ENCODE measurements around the gene PPIP5K1. TPM values are rescaled to one million over a fixed set of nuclear protein-coding genes. Genes with fewer than 3 reads are reported as not detected.

Gene PPIP5K1
- total and polyA plus RNA-seq, 2 donors from 2014 or later, result 7.7 to 64.6 TPM

GRCh38 chr15:43484455-43484854 lies 105.6 kb downstream of the PPIP5K1 start:
- Histone ChIP-seq H3K4me3 (ENCODE audit: low read length in 3 of 3) (no peak overlapping the region), H3K36me3 (ENCODE audit: control insufficient read depth in 2 of 3, insufficient read depth in 3 of 3, low read length in 3 of 3) (peaks cover 8 to 12% (median 10%) of the 10 kb centered on the region in 3 donors), H3K27ac (ENCODE audit: low read depth in 2 of 2, low read length in 2 of 2) (no peak overlapping the region), H3K4me1 (ENCODE audit: control insufficient read depth in 2 of 3, insufficient read depth in 2 of 3, low read depth in 1 of 3, low read length in 3 of 3) (no peaks in the 10 kb centered on the region), H3K27me3 (ENCODE audit: control insufficient read depth, insufficient read depth, low read length) (no peaks in the 10 kb centered on the region), H3K9me3 (ENCODE audit: control insufficient read depth in 2 of 3, insufficient read depth in 1 of 3, low read length in 3 of 3) (no peaks in the 10 kb centered on the region), H3K9ac (ENCODE audit: low read length in 3 of 3) (no peak overlapping the region)
- intact Hi-C loops (cut with DNase I), result no loop called here
- TF ChIP-seq, protein P1, sequence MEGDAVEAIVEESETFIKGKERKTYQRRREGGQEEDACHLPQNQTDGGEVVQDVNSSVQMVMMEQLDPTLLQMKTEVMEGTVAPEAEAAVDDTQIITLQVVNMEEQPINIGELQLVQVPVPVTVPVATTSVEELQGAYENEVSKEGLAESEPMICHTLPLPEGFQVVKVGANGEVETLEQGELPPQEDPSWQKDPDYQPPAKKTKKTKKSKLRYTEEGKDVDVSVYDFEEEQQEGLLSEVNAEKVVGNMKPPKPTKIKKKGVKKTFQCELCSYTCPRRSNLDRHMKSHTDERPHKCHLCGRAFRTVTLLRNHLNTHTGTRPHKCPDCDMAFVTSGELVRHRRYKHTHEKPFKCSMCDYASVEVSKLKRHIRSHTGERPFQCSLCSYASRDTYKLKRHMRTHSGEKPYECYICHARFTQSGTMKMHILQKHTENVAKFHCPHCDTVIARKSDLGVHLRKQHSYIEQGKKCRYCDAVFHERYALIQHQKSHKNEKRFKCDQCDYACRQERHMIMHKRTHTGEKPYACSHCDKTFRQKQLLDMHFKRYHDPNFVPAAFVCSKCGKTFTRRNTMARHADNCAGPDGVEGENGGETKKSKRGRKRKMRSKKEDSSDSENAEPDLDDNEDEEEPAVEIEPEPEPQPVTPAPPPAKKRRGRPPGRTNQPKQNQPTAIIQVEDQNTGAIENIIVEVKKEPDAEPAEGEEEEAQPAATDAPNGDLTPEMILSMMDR (IDR thresholded peaks at IDR 0.05; ENCODE audit: borderline replicate concordance, extremely low read depth, insufficient read depth), result no peak
- FAIRE-seq (no peak), DNase-seq (no peak)

Other genes with a start within 250 kb of the PPIP5K1 start
- gene ZSCAN29, start 219.2 kb downstream of the PPIP5K1 start, total RNA-seq, result 22.1 TPM
- 3.2 TPM for gene ZSCAN29, start 219.2 kb downstream of the PPIP5K1 start, polyA plus RNA-seq (ENCODE audit: insufficient read depth, low read depth, low replicate concordance)
- 12.9 TPM for gene TUBGCP4, start 219.1 kb downstream of the PPIP5K1 start, total RNA-seq
- 2.7 TPM for gene TUBGCP4, start 219.1 kb downstream of the PPIP5K1 start, polyA plus RNA-seq (ENCODE audit: insufficient read depth, low read depth, low replicate concordance)
- 47.4 TPM for gene TP53BP1, start 97.1 kb downstream of the PPIP5K1 start, total RNA-seq
- 15.9 TPM for gene TP53BP1, start 97.1 kb downstream of the PPIP5K1 start, polyA plus RNA-seq (ENCODE audit: insufficient read depth, low read depth, low replicate concordance)
- gene MAP1A, start 72.6 kb downstream of the PPIP5K1 start, total RNA-seq, result 9.3 TPM
- 2.7 TPM for gene MAP1A, start 72.6 kb downstream of the PPIP5K1 start, polyA plus RNA-seq (ENCODE audit: insufficient read depth, low read depth, low replicate concordance)
- gene CKMT1B, start 3.8 kb upstream of the PPIP5K1 start, total RNA-seq, result 14.5 TPM
- 9.2 TPM for gene CKMT1B, start 3.8 kb upstream of the PPIP5K1 start, polyA plus RNA-seq (ENCODE audit: insufficient read depth, low read depth, low replicate concordance)
- gene STRC, start 28.6 kb upstream of the PPIP5K1 start, total RNA-seq, result 0.19 TPM
- 0.22 TPM for gene STRC, start 28.6 kb upstream of the PPIP5K1 start, polyA plus RNA-seq (ENCODE audit: insufficient read depth, low read depth, low replicate concordance)
- 6.5 TPM for gene CATSPER2, start 58.6 kb upstream of the PPIP5K1 start, total RNA-seq
- 1.9 TPM for gene CATSPER2, start 58.6 kb upstream of the PPIP5K1 start, polyA plus RNA-seq (ENCODE audit: insufficient read depth, low read depth, low replicate concordance)
- gene CKMT1A, start 103.7 kb upstream of the PPIP5K1 start, total RNA-seq, result 15.1 TPM
- 19.9 TPM for gene CKMT1A, start 103.7 kb upstream of the PPIP5K1 start, polyA plus RNA-seq (ENCODE audit: insufficient read depth, low read depth, low replicate concordance)
- 404 TPM for gene PDIA3, start 156.2 kb upstream of the PPIP5K1 start, total RNA-seq
- gene PDIA3, start 156.2 kb upstream of the PPIP5K1 start, polyA plus RNA-seq (ENCODE audit: insufficient read depth, low read depth, low replicate concordance), result 414 TPM
- 2.5 TPM for gene ELL3, start 186.8 kb upstream of the PPIP5K1 start, total RNA-seq
- 2.7 TPM for gene ELL3, start 186.8 kb upstream of the PPIP5K1 start, polyA plus RNA-seq (ENCODE audit: insufficient read depth, low read depth, low replicate concordance)
- gene SERF2, start 202.1 kb upstream of the PPIP5K1 start, total RNA-seq, result 788 TPM
- gene SERF2, start 202.1 kb upstream of the PPIP5K1 start, polyA plus RNA-seq (ENCODE audit: insufficient read depth, low read depth, low replicate concordance), result 2,452 TPM
- gene SERINC4, start 210.0 kb upstream of the PPIP5K1 start, total RNA-seq, result 0.13 TPM
- gene SERINC4, start 210.0 kb upstream of the PPIP5K1 start, polyA plus RNA-seq (ENCODE audit: insufficient read depth, low read depth, low replicate concordance), result 0.47 TPM
- gene HYPK, start 210.4 kb upstream of the PPIP5K1 start, total RNA-seq, result 10.2 TPM
- 7.7 TPM for gene HYPK, start 210.4 kb upstream of the PPIP5K1 start, polyA plus RNA-seq (ENCODE audit: insufficient read depth, low read depth, low replicate concordance)
- 25.3 TPM for gene MFAP1, start 234.5 kb upstream of the PPIP5K1 start, total RNA-seq
- 28.1 TPM for gene MFAP1, start 234.5 kb upstream of the PPIP5K1 start, polyA plus RNA-seq (ENCODE audit: insufficient read depth, low read depth, low replicate concordance)
- 4.8 TPM for gene WDR76, start 236.8 kb upstream of the PPIP5K1 start, total RNA-seq
- 0.73 TPM for gene WDR76, start 236.8 kb upstream of the PPIP5K1 start, polyA plus RNA-seq (ENCODE audit: insufficient read depth, low read depth, low replicate concordance)